SK-N-SH treated with all-trans-retinoic acid at 6 μM for 48 hours (cell line): Measurements from ENCODE around the gene KCNJ1.

Source experiments
- CSDC2 ChIP-seq: fragments of 250-450 bp; sonication (Bioruptor Pico); IDR thresholded peaks from 2 replicates; pipeline ENCODE4 v1.5.0; 2020; ENCODE audit warnings: mild to moderate bottlenecking, moderate library complexity
- ZFP30 ChIP-seq: fragments of 450-650 bp; formaldehyde crosslinking; IDR thresholded peaks from 2 replicates; pipeline ENCODE4 v1.5.0; 2022; ENCODE audit warnings: mild to moderate bottlenecking, moderate library complexity
- ZNF565 ChIP-seq: fragments of 450-650 bp; formaldehyde crosslinking; conservative IDR thresholded peaks from 2 replicates; pipeline ENCODE4 v1.5.0; 2020; ENCODE audit warnings: low read depth, mild to moderate bottlenecking, moderate library complexity
- ZNF70 ChIP-seq: fragments of 450-650 bp; formaldehyde crosslinking; IDR thresholded peaks from 2 replicates; pipeline ENCODE4 v1.5.0; 2020; ENCODE audit warnings: mild to moderate bottlenecking, moderate library complexity
- TF ChIP-seq, protein P1 (sequence below): fragments of 250-450 bp; sonication (Bioruptor Pico); IDR thresholded peaks from 2 replicates; pipeline ENCODE4 v1.5.1; 2020; ENCODE audit warnings: low read depth, mild to moderate bottlenecking, moderate library complexity

DNA sequence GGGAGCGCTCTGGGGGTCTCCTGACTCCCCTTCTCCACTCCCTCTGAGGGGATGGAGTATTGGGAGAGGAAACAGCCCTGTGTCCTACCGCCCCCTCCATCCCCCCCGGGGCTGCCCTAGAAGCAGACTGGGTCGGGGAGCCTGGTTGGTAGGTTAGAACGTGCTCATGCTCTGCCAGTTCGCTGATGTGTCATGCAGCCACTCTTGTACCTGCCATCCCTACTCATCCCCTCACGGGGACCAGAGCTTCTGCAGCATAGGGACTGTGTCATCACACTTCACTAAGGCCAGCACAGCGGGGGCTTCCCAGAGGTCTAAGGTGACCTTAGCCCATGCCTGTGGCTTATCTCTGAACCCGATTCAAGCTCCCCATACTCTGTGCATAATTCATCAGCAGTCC is 4.7 kb downstream of the KCNJ1 start:
- TF ChIP-seq, protein P1, sequence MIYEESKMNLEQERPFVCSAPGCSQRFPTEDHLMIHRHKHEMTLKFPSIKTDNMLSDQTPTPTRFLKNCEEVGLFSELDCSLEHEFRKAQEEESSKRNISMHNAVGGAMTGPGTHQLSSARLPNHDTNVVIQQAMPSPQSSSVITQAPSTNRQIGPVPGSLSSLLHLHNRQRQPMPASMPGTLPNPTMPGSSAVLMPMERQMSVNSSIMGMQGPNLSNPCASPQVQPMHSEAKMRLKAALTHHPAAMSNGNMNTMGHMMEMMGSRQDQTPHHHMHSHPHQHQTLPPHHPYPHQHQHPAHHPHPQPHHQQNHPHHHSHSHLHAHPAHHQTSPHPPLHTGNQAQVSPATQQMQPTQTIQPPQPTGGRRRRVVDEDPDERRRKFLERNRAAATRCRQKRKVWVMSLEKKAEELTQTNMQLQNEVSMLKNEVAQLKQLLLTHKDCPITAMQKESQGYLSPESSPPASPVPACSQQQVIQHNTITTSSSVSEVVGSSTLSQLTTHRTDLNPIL = no peak
- TF ChIP-seq ZNF70 (CRISPR knock-in tag) (no peak), ZFP30 (CRISPR knock-in tag) (no peak), ZNF565 (CRISPR knock-in tag) (no peak), CSDC2 (no peak)
